ENCODE measurements around the gene IMP3.

Gene IMP3

GRCh38 chr15:75641603-75642002 is 1.6 kb upstream of the IMP3 start:
- TF ChIP-seq REST (IDR thresholded peaks at IDR 0.05; ENCODE audit: insufficient read depth in 1 of 2, low read depth in 2 of 2, low read length in 2 of 2) (no peak), SIN3A (IDR thresholded peaks at IDR 0.05; ENCODE audit: borderline replicate concordance, insufficient read depth, low read length) (no peak), TAF1 (IDR thresholded peaks at IDR 0.05; ENCODE audit: borderline replicate concordance, insufficient read depth, low read length) (no peak), FOXP2 (optimal IDR thresholded peaks at IDR 0.05; ENCODE audit: borderline replicate concordance, extremely low read depth, extremely low read length, insufficient read depth) (no peak), POLR2AphosphoS5 (IDR thresholded peaks at IDR 0.05; ENCODE audit: low read depth, low read length) (no peak)

DNA sequence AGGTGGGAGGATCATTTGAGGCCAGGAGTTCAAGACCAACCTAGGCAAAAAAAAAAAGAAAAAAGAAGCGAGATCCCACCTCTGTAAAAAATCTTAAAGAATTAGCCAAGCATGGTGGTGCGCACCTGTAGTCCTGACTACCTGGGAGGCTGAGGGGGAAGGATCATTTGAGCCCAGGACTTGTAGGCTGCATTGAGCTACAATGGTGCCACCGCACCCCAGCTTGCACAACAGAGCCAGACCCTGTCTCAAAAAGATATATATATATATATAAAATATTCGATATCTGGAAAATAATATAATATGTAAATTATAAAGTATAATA is 1.1 kb upstream of the IMP3 start:
- TF ChIP-seq TAF1 (IDR thresholded peaks at IDR 0.05; ENCODE audit: borderline replicate concordance, insufficient read depth, low read length): no peak
- no peak for TF ChIP-seq REST (IDR thresholded peaks at IDR 0.05; ENCODE audit: insufficient read depth in 1 of 2, low read depth in 2 of 2, low read length in 2 of 2)
- no peak for TF ChIP-seq SIN3A (IDR thresholded peaks at IDR 0.05; ENCODE audit: borderline replicate concordance, insufficient read depth, low read length)
- TF ChIP-seq POLR2AphosphoS5 (IDR thresholded peaks at IDR 0.05; ENCODE audit: low read depth, low read length): no peak
- no peak for TF ChIP-seq FOXP2 (optimal IDR thresholded peaks at IDR 0.05; ENCODE audit: borderline replicate concordance, extremely low read depth, extremely low read length, insufficient read depth)

DNA sequence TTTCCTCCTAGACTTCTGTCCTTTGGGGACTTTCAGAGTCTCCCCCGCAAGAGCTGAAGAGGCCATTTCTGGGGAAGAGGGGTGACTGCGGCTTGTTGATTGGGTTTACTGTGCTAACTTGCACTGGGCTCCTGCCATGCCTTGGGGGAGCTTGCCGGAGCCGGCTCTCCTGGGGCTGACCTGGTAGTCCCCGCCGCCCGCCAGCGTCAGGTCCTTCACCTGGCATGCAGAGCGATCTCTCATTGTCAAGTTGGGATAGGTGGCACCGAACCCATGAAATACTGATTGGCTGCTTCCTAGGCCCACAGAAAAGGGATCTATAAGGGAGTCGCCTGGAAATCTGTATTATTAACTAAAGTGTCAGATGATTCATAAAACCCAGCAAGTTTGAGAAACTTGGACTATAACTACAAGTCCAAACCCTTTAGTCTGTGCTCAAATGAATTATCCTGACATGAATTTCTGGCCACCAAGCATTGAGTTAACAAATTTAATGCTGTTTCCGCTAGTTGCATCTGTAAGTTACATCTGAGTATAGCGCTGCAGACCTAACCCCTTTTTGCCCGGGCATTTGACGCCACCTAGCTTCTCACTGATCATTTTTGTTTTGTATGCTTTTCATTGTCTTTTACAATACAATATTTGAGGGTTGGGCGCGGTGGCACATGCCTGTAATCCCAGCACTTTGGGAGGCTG is 607 bp upstream of the IMP3 start:
- TF ChIP-seq SIN3A (IDR thresholded peaks at IDR 0.05; ENCODE audit: borderline replicate concordance, insufficient read depth, low read length): no peak
- no peak for TF ChIP-seq POLR2AphosphoS5 (IDR thresholded peaks at IDR 0.05; ENCODE audit: low read depth, low read length)
- TF ChIP-seq TAF1 (IDR thresholded peaks at IDR 0.05; ENCODE audit: borderline replicate concordance, insufficient read depth, low read length): no peak
- TF ChIP-seq FOXP2 (optimal IDR thresholded peaks at IDR 0.05; ENCODE audit: borderline replicate concordance, extremely low read depth, extremely low read length, insufficient read depth): no peak
- no peak for TF ChIP-seq REST (IDR thresholded peaks at IDR 0.05; ENCODE audit: insufficient read depth in 1 of 2, low read depth in 2 of 2, low read length in 2 of 2)

DNA sequence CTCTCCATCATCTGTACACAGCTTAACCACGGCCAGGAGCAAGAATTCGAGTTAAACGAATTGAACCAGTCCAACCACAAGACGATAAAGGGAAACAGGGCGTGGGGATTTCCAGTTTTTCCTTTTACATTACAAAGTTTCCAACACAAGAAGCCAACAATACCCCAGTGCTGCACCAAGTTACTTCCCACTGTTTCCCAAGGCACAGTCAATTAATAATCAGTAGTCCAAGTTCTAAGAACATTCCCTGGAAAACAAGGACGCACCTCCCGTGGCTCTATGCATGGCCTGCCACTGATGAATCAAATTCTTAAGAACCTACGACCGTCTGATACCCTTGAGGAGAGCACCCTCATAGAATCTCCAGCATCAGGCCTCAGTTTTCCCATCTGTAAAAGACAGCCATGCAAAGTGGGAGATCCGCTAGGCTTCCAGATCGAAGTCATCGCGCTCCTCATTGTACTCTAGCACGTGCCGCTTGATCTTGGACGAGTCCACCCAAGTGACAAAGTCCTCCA is 774 bp downstream of the IMP3 start:
- TF ChIP-seq POLR2AphosphoS5 (IDR thresholded peaks at IDR 0.05; ENCODE audit: low read depth, low read length): no peak
- no peak for TF ChIP-seq TAF1 (IDR thresholded peaks at IDR 0.05; ENCODE audit: borderline replicate concordance, insufficient read depth, low read length)
- no peak for TF ChIP-seq SIN3A (IDR thresholded peaks at IDR 0.05; ENCODE audit: borderline replicate concordance, insufficient read depth, low read length)

GRCh38 chr15:75637245-75638009 is 2.6 kb downstream of the IMP3 start:
- no peak for TF ChIP-seq TAF1 (IDR thresholded peaks at IDR 0.05; ENCODE audit: borderline replicate concordance, insufficient read depth, low read length)
- TF ChIP-seq REST (IDR thresholded peaks at IDR 0.05; ENCODE audit: insufficient read depth in 1 of 2, low read depth in 2 of 2, low read length in 2 of 2): no peak
- no peak for TF ChIP-seq FOXP2 (optimal IDR thresholded peaks at IDR 0.05; ENCODE audit: borderline replicate concordance, extremely low read depth, extremely low read length, insufficient read depth)
- TF ChIP-seq SIN3A (IDR thresholded peaks at IDR 0.05; ENCODE audit: borderline replicate concordance, insufficient read depth, low read length): no peak
- TF ChIP-seq POLR2AphosphoS5 (IDR thresholded peaks at IDR 0.05; ENCODE audit: low read depth, low read length): no peak
